GM19035 (cell line): ENCODE data around the gene PRPF40A.
A peak's percentile ranks its signal among the peaks of the same experiment; 100 is the strongest.

Source experiments
- ATAC-seq: cut with Tn5 transposase; IDR thresholded peaks from one replicate; pipeline ENCODE4 v1.9.1; 2021; ENCODE audit not compliant: unreplicated experiment

The PRPF40A gene

DNA sequence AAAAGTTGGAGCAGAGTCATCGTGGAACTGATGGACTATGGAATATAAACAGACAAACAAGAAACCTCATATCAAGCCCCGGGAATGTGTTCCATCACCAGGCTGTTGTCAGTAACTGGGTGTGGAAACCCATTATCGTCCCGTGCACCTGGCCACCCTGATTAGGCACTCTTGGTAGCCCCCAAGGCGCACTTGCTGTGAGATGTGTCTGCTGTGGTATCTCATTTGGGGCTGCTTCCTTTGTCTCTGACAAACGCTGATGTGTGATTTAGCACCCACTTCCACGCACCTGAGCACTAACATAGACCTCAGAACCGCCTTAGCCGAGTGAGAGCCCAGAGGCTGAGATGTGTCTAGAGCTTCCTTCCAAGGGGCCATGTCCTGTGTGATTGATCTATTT, 96.3 kb downstream of the PRPF40A start:
- ATAC-seq: no peak

DNA sequence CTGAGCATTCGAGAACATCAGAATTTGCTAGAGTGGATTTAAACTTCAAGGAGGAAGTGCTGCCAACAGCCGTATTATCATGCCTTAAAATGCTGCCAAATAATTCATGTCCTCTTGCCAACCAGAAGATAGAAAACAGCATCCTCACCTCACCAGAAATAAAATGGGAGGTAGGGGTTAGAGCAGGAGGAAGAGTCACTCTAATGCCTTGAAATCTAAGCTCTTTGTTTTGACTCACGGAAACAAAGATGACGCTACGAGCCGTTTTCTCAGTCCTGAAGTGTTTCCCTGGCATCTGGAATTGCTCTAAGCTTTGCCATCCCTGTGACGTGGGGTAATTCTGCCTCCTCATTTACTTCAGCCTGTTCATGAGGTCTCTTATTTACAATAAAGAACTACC, 97.1 kb downstream of the PRPF40A start:
- no peak for ATAC-seq

GRCh38 chr2:152618193-152618564, 99.1 kb downstream of the PRPF40A start:
- no peak for ATAC-seq

DNA sequence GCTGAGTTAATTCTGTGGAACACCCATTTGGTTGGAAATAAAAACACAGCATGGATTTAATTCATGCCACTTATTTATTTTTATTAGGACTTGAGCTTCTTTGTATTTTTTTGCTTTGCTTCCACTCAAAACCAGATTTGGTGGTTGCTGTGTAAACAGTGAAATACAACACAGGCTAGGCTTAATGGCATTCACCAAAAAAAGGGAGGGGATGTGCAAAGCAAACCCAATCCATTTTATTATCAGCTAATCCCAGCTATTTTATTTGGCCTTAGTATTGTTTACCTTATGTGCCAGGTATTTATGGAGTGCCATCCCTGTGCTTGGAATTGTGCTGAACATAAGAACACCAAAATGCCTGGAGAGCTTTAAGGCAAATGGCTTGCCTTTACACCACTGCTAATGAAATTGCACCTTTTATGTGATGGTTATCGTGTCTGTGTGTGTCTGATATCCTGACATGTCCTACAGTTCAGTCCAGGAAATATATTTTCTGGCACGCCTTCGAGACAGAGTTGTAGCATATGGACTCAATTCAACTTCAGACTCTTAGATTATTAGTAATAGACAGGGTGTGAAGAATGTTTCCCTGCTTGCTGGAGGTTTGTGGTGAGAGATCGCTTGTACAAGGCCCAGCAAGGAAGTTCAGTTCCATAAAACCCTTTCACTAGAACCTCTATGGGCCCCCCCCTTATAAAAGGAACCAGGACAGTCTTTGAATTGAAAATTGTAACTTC, 99.6 kb downstream of the PRPF40A start:
- ATAC-seq: no peak

DNA sequence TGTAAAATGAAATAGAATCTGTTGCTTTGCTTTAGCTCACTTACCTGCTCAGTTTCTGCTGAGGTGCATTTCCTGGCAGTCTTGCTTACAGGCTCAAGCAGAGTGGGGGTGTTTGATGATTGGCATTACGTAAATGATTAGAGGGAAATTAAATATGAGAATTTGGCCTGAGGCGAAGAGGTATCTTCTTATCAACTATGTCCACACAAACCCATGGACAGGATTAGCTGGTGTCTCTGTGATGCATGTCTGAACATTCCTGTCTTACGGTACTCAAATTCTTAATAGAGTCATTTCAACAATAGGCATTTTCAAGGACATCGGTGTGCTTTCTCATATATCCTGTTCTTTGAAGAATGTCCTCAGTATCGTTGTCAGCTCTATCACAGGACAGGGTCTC, 102.1 kb downstream of the PRPF40A start:
- no peak for ATAC-seq

DNA sequence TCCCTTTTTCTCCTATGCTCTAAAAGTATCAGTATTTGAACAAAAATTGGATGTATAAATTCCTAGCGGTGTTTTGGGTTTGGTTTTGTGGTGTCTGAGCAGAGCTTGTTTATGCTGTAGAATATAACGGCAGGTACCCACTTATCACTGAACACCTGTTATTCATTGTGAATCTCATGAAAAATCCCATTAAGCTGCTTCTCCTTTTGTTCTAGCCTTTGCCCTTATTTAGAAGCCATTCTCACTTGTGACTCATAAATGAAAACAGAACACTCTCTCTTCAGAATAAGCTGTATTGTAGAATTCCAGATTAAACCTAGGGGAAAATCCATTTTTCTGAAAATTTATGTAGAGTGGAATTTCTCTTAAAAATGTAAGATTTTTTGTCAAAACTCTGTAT, 104.0 kb downstream of the PRPF40A start:
- ATAC-seq: no peak

DNA sequence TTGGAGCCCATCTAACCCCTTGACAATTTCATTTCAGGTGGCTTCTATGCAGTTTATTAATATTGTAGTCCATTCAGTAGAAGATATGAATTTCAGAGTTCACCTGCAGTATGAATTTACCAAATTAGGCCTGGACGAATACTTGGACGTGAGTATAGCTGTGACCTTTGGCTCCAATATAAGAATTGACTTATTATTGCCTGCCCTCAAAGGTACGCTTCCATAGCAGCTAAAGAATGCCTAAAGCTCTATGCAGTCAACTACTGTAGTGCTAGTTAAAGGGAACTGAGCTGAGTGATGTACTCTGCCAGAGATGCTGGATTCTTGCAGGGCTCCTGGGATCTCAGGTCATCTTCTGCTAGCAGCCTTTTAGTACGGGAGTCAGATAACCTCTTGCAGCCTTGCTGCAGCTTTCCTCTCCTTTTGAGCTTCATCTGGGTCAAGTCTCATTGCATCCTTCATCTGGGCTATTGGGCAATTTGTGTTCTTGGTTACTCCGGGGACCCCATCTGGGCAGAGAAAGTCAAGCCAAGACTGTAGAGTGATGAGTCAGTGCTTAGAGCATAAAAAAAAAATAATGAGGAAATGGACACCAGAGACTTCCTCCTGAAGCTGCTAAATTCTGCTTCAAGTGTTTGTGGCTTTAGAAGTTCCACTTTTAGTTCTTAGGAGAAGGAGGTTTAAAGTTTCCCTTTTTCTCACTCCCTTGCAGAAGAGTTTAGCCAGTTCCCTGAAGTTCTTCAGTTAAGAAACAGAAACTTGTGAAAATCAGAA, 105.6 kb downstream of the PRPF40A start:
- peak; percentile 78 for ATAC-seq

DNA sequence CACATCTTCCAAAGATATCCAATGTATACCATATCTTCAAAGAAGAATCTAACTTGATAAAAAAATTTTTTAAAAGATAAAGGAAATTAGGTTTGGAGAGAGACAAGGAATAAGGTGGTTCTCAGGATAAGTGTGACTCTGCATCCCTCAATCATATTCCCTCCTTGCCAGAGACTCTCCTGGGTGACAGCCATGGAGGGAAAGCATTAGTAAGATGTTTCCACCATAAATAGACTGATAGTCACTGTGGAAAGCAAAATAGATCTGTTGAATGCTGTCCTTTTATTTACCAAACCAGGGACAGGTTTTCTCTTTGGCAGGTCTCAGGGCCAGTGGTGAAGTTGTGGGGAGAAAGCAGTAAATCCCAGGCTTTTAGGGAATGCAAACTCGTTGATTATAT, 107.6 kb downstream of the PRPF40A start:
- no peak for ATAC-seq

DNA sequence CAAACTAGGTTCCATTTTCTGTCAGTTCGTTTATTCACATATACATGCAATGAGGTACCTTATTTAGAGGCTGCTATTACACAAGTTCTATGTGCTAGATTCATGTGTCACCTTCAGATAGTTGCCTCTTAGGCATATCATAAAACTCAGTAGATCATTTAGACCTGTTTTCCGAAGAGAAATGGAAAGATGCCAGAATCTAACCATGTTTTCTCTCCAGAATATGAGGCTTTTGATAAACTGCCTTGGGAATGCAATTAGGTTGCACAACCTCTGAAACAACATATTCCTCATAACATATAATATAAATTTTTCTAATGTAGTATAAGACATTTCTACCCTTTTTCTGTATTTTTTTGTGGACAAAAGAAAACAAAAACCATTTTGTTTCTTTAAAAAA, 108.1 kb downstream of the PRPF40A start:
- no peak for ATAC-seq

- no peak for ATAC-seq
These were observed 109.4 kb downstream of the PRPF40A start for GRCh38 chr2:152607793-152608300.

GRCh38 chr2:152606941-152607340, 110.3 kb downstream of the PRPF40A start:
- no peak for ATAC-seq

DNA sequence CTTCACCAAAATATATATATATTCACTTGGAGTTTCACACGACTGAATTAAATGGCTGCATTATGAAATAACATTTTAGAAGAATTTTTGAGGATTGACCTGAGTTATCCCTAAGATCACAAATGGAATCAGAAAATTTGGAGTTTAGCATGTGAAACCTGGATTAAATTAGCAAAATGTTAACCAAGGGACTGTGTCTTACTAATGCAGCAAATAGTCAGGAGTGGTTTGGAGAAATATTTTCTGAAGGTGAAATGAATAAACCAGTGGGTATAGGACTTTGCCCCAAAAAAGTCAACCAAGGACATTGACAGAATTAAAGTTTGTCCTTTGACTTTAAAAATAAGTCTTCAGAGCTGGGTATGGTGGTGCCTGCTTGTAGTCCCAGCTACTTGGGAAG, 111.2 kb downstream of the PRPF40A start:
- no peak for ATAC-seq

DNA sequence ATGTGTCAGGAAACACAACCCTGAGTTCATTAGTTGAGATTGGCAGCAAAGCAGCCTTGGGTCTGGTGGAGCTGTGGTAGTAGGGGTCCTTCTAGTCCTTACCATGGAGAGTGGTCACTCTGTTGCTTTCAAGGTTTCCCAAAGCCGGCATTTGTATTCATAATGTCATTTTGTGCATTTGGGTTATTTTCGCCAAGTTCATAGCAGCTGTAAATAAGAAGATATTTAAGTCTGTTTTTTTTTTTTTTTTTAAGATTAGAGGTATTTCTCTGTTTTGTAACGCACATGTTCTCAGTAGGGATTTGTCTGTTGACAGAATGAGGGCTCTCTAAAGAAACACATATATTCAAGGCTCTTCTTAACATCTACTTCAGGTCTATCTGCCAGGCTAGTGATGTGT, 114.1 kb downstream of the PRPF40A start:
- no peak for ATAC-seq

DNA sequence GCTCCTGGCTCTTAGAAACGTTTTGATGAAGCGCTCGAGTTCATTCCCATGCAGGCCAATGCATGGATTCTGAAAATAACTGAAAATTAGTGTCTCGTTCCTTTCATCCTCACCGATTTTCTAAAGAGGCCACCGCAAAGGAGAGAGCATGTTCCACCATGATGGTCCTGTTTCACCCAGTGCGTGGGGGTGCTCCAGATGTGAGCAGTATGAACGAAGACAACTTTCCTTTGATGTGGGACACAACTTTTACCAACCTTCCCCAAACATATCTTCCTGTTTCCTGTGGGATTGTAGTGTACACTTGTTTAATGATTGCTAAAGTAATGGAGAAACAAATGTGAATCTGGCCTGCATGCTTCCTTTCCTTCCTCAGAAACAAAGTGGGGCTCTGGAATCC, 114.5 kb downstream of the PRPF40A start:
- ATAC-seq: no peak
